ENCODE data around the gene FGFRL1.

GRCh38 chr4:1035510-1035909 is 24.1 kb downstream of the FGFRL1 start:
- TF ChIP-seq POLR2A (IDR thresholded peaks at IDR 0.05; ENCODE audit: low read depth, low read length) (no peak), POLR2AphosphoS5 (IDR thresholded peaks at IDR 0.05; ENCODE audit: low read depth, low read length) (no peak), POU2F2 (IDR thresholded peaks at IDR 0.05; ENCODE audit: low read depth, low read length) (no peak), PAX5 (IDR thresholded peaks at IDR 0.05; ENCODE audit: insufficient read depth, low read length, severe bottlenecking) (no peak), SPI1 (IDR thresholded peaks at IDR 0.05; ENCODE audit: low read depth, low read length) (no peak), TAF1 (IDR thresholded peaks at IDR 0.05; ENCODE audit: low read depth, low read length) (no peak)

All from GM12891 (cell line).